ENCODE data around the gene FAM187B. TPM values are rescaled to one million over a fixed set of nuclear protein-coding genes. Genes with fewer than 3 reads are reported as not detected.
"Not testable (repeated sequence)": the region's sequence is repeated elsewhere in the genome, so short reads cannot be mapped to it uniquely, and the experiment has no call there.

The FAM187B gene
- total and polyA plus RNA-seq, 8 donors: 0.20 TPM; not detected in 7

DNA sequence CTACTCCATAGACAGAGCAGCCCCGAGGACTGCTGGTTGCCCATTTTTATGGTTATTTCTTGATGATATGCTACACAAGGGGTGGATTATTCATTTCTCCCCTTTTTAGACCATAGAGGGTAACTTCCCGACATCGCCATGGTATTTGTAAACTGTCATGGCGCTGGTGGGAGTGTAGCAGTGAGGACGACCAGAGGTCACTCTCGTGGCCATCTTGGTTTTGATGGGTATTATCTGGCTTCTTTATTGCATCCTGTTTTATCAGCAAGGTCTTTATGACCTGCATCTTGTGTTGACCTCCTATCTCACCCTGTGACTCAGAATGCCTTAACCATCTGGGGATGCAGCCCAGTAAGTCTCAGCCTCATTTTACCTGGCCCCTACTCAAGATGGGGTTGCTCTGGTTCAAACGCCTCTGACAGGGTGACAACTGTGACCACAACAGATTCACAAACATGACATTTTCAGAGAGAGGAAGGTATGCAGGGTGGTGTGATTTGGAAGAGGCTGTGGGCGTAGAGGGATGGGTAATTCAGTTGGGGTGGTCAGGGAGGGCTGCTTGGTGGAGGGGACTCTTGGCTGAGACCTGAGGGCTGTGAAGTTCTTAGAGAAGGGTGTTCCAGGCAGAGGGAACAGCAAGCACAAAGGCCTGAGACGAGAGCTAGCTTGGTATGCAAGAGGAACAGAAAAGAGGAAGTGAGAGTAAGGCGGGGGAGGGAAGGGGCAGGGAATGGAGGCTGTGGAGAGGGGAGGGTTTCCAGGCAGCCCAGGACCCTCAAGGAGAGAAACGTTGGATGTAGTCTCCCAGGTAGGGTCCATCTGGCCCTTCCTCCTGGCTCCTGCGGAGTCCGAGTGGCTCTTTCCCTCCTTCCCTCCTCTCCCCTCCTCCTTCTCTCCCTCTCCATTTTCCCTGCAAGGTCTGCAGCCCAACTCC is 23.5 kb downstream of the FAM187B start:
- no peaks in the 10 kb centered on the region for H3K9me3 ChIP-seq
- intact Hi-C loops (cut with DNase I): no loop called here
- peaks cover 0 to 18% of the 10 kb centered on the region in 2 donors for H3K4me1 ChIP-seq
- no peaks in the 10 kb centered on the region for H3K27me3 ChIP-seq
- H3K4me3 ChIP-seq: no peak overlapping the region
- ATAC-seq (peak; percentile 69), DNase-seq (peak in 1 of 4 donors; percentile 50)
- no peak overlapping the region for H3K27ac ChIP-seq
- no peak for TF ChIP-seq CTCF (IDR thresholded peaks at IDR 0.05)
- no peaks in the 10 kb centered on the region for H3K36me3 ChIP-seq

GRCh38 chr19:35202722-35203688 is 25.5 kb downstream of the FAM187B start:
- ATAC-seq (peak; percentile 55), DNase-seq (no peak)
- intact Hi-C loops (cut with DNase I): no loop called here
- H3K9me3 ChIP-seq: no peaks in the 10 kb centered on the region
- no peak overlapping the region for H3K27ac ChIP-seq
- TF ChIP-seq CTCF (IDR thresholded peaks at IDR 0.05): no peak
- H3K27me3 ChIP-seq: no peaks in the 10 kb centered on the region
- peaks cover 0 to 18% of the 10 kb centered on the region in 2 donors for H3K4me1 ChIP-seq
- H3K4me3 ChIP-seq: no peak overlapping the region
- no peaks in the 10 kb centered on the region for H3K36me3 ChIP-seq

DNA sequence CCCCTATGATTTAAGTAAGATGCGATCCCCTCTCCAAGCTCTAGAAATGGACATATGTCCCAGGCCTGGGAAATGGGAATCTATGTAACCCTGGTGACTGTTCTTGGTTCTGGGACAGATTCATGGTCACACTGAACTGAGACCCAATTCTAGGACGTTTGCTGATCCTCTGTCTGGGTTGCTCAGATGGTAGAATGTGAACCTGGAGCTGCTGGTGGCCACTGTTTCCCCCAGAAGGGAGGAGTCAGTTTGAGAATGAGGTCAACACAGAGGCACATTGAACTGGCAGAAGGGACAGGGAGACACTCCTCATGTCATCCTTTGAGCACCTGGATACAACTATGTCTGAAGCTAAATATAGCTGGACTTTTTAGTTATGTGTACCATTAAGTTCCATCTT is 29.1 kb downstream of the FAM187B start:
- TF ChIP-seq CTCF (IDR thresholded peaks at IDR 0.05): no peak
- no peaks in the 10 kb centered on the region for H3K4me1 ChIP-seq
- no peaks in the 10 kb centered on the region for H3K36me3 ChIP-seq
- intact Hi-C loops (cut with DNase I): no loop called here
- no peak overlapping the region for H3K4me3 ChIP-seq
- ATAC-seq: no peak
- H3K27ac ChIP-seq: no peak overlapping the region
- DNase-seq: no peak
- H3K27me3 ChIP-seq: no peaks in the 10 kb centered on the region
- no peaks in the 10 kb centered on the region for H3K9me3 ChIP-seq

DNA sequence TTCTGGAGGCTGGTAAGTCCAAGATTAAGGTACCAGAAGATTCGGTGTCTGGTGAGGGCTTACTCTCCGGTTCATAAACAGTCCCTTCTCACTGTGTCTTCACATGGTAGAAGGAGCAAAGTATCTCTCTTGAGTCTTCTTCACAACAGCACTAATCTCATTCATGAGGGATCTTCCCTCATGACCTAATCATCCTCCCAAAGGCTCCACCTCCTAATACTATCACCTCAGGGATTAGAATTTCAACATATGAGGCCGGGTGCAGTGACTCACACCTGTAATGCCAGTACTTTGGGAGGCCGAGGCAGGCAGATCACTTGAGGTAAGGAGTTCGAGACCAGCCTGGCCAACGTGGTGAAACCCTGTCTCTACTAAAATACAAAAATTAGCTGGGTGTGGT is 31.7 kb downstream of the FAM187B start:
- H3K9me3 ChIP-seq; intact Hi-C loops (cut with DNase I); H3K4me1 ChIP-seq; ATAC-seq; H3K4me3 ChIP-seq; H3K27me3 ChIP-seq; H3K36me3 ChIP-seq; H3K27ac ChIP-seq; DNase-seq: not testable (repeated sequence)

- intact Hi-C loops (cut with DNase I): no loop called here
- DNase-seq: no peak
- Histone ChIP-seq H3K27ac (no peak overlapping the region), H3K27me3 (peaks cover 0 to 4% of the 10 kb centered on the region in 2 donors), H3K36me3 (no peaks in the 10 kb centered on the region), H3K4me3 (no peak overlapping the region), H3K9me3 (peaks cover 0 to 5% of the 10 kb centered on the region in 2 donors), H3K4me1 (no peaks in the 10 kb centered on the region)
- TF ChIP-seq CTCF (IDR thresholded peaks at IDR 0.05): no peak
- ATAC-seq: no peak
These were observed 32.7 kb downstream of the FAM187B start for GRCh38 chr19:35195830-35196229.

Measured in left lung (tissue), 10 donors.